ENCODE results near the gene CAMK1D.
"Not testable (repeated sequence)": the region's sequence is repeated elsewhere in the genome, so short reads cannot be mapped to it uniquely, and the experiment has no call there.

CAMK1D gene

GRCh38 chr10:12808014-12808613 lies 458.8 kb downstream of the CAMK1D start:
- no peak overlapping the region for H3K4me3 ChIP-seq (ENCODE audit: low read length)
- TF ChIP-seq CTCF (conservative IDR thresholded peaks at IDR 0.05; ENCODE audit: low read depth, low read length), result no peak
- DNase-seq (ENCODE audit: low read depth), result no peak

GRCh38 chr10:12810046-12810445 lies 460.7 kb downstream of the CAMK1D start:
- H3K4me3 ChIP-seq (ENCODE audit: low read length); DNase-seq (ENCODE audit: low read depth): not testable (repeated sequence)
- peak; percentile 25 for TF ChIP-seq CTCF (conservative IDR thresholded peaks at IDR 0.05; ENCODE audit: low read depth, low read length)

GRCh38 chr10:12811826-12812225 lies 462.5 kb downstream of the CAMK1D start:
- no peak for DNase-seq (ENCODE audit: low read depth)
- H3K4me3 ChIP-seq (ENCODE audit: low read length), result no peak overlapping the region
- no peak for TF ChIP-seq CTCF (conservative IDR thresholded peaks at IDR 0.05; ENCODE audit: low read depth, low read length)

- no peak for TF ChIP-seq CTCF (conservative IDR thresholded peaks at IDR 0.05; ENCODE audit: low read depth, low read length)
- H3K4me3 ChIP-seq (ENCODE audit: low read length), result no peak overlapping the region
- no peak for DNase-seq (ENCODE audit: low read depth)
These were observed 463.2 kb downstream of the CAMK1D start for GRCh38 chr10:12812571-12812970.

- no peak for DNase-seq (ENCODE audit: low read depth)
- no peak for TF ChIP-seq CTCF (conservative IDR thresholded peaks at IDR 0.05; ENCODE audit: low read depth, low read length)
- no peak overlapping the region for H3K4me3 ChIP-seq (ENCODE audit: low read length)
These were observed 464.8 kb downstream of the CAMK1D start for GRCh38 chr10:12814166-12814565.

- no peak for DNase-seq (ENCODE audit: low read depth)
- no peak for TF ChIP-seq CTCF (conservative IDR thresholded peaks at IDR 0.05; ENCODE audit: low read depth, low read length)
- no peak overlapping the region for H3K4me3 ChIP-seq (ENCODE audit: low read length)
These were observed 469.7 kb downstream of the CAMK1D start for GRCh38 chr10:12819071-12819470.

- TF ChIP-seq CTCF (conservative IDR thresholded peaks at IDR 0.05; ENCODE audit: low read depth, low read length), result no peak
- no peak overlapping the region for H3K4me3 ChIP-seq (ENCODE audit: low read length)
- DNase-seq (ENCODE audit: low read depth), result no peak
These were observed 470.3 kb downstream of the CAMK1D start for GRCh38 chr10:12819656-12820055.
